MM.1S (cell line): ENCODE measurements around the gene GTF2F2.

Experiments used
- EZH2 ChIP-seq: fragments of 300-600 bp; sonication (generic); optimal IDR thresholded peaks from 2 replicates; pipeline ENCODE3; 2017; ENCODE audit warnings: low read depth, mild to moderate bottlenecking, antibody characterized with exemption, low read length, mixed read lengths
- EZH2phosphoT487 ChIP-seq: fragments of 300-600 bp; sonication (generic); IDR thresholded peaks from 2 replicates; pipeline ENCODE4 v1.6.1; 2018; ENCODE audit warnings: antibody characterized with exemption, low read length
- TF ChIP-seq, protein P1 (sequence below): fragments of 300-600 bp; sonication (generic); IDR thresholded peaks from 2 replicates; pipeline ENCODE4 v1.5.1; 2016; ENCODE audit warnings: antibody characterized with exemption, low read length, mixed read lengths

DNA sequence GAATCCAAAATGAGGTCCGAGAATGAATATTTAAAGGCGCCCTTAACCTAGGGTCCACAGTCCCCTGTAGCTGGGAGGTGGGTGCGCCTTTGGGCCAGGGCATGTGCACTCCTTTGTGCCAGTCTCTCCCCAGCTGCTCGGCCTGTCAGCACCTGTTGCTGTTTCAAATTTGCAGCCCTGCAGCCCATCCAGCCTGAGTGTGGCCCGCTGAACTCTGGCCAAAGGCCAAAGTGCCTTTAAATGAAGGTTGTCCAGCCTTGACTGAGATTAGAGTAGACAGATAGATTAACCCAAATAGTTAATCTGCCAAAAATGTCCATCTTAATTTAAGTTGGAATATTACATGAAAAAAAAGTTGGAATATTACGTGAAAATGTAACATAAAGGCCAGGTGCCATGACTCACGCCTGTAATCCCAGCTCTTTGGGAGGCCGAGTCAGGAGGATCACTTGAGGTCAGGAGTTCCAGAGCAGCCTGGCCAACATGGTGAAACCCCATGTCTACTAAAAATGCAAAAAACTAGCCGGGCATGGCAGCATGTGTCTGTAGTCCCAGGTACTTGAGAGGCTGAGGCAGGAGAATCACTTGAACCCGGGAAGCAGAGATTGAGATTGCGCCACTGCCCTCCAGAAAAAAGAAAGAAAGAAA is 195.3 kb downstream of the GTF2F2 start:
- TF ChIP-seq, protein P1, sequence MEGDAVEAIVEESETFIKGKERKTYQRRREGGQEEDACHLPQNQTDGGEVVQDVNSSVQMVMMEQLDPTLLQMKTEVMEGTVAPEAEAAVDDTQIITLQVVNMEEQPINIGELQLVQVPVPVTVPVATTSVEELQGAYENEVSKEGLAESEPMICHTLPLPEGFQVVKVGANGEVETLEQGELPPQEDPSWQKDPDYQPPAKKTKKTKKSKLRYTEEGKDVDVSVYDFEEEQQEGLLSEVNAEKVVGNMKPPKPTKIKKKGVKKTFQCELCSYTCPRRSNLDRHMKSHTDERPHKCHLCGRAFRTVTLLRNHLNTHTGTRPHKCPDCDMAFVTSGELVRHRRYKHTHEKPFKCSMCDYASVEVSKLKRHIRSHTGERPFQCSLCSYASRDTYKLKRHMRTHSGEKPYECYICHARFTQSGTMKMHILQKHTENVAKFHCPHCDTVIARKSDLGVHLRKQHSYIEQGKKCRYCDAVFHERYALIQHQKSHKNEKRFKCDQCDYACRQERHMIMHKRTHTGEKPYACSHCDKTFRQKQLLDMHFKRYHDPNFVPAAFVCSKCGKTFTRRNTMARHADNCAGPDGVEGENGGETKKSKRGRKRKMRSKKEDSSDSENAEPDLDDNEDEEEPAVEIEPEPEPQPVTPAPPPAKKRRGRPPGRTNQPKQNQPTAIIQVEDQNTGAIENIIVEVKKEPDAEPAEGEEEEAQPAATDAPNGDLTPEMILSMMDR = no peak
- no peak for TF ChIP-seq EZH2
- no peak for TF ChIP-seq EZH2phosphoT487
